Suprapubic skin (tissue), 3 donors: Measurements from ENCODE around the gene TBCEL.

ENCODE experiments used
- CTCF ChIP-seq, 2 donors: fragments of 200-600 bp in 1 of 2; fragments of 450-650 bp in 1 of 2; sonication (generic) in 1 of 2; IDR thresholded peaks; one replicate each; pipeline ENCODE4 v1.5.1; 2016 to 2019; ENCODE audit warnings: antibody characterized with exemption in 2 of 2, mild to moderate bottlenecking in 1 of 2, moderate library complexity in 1 of 2
- EP300 ChIP-seq: sonication (generic); formaldehyde crosslinking; IDR thresholded peaks from one replicate; pipeline ENCODE4 v1.6.1; 2017; ENCODE audit warnings: antibody characterized with exemption

GRCh38 chr11:121099885-121100284 lies 76.0 kb downstream of the TBCEL start:
- no peak for TF ChIP-seq EP300
- TF ChIP-seq CTCF (IDR thresholded peaks at IDR 0.05) = no peak
